Trophoblast cell (in vitro differentiated cells and primary cell): ENCODE results near the gene FAM83C.
"Not testable (repeated sequence)": the region's sequence is repeated elsewhere in the genome, so short reads cannot be mapped to it uniquely, and the experiment has no call there.

Experiments
- DNase-seq, 2 donors: peaks; one replicate each; pipeline ENCODE4 v3.0.0-alpha.2; 2016
- H2AFZ ChIP-seq: 2 replicates; pipeline ENCODE4 v1.6.1; 2013; ENCODE audit warnings: low read length, moderate library complexity, mild to moderate bottlenecking; ENCODE audit not compliant: insufficient read depth, poor library complexity
- H2AK5ac ChIP-seq: 2 replicates; pipeline ENCODE4 v1.6.1; 2013; ENCODE audit warnings: mild to moderate bottlenecking, low read length
- H2BK120ac ChIP-seq: 2 replicates; pipeline ENCODE4 v1.6.1; 2013; ENCODE audit warnings: low read length, mild to moderate bottlenecking, moderate library complexity; ENCODE audit not compliant: insufficient read depth, poor library complexity
- H2BK12ac ChIP-seq: 2 replicates; pipeline ENCODE4 v1.6.1; 2013; ENCODE audit warnings: mild to moderate bottlenecking, low read length, moderate library complexity
- H2BK5ac ChIP-seq: 2 replicates; pipeline ENCODE4 v1.6.1; 2013; ENCODE audit warnings: low read length, low read depth, moderate library complexity, mild to moderate bottlenecking; ENCODE audit not compliant: poor library complexity
- H3K14ac ChIP-seq: 2 replicates; pipeline ENCODE4 v1.6.1; 2013; ENCODE audit warnings: mild to moderate bottlenecking, low read length
- H3K18ac ChIP-seq: 2 replicates; pipeline ENCODE4 v1.6.1; 2013; ENCODE audit warnings: mild to moderate bottlenecking, low read length
- H3K23ac ChIP-seq: 2 replicates; pipeline ENCODE4 v1.6.1; 2013; ENCODE audit warnings: low read length
- H3K27ac ChIP-seq: 2 replicates; pipeline ENCODE4 v1.5.1; 2013; ENCODE audit warnings: low read depth, mild to moderate bottlenecking, inconsistent platforms, low read length, moderate library complexity
- H3K27me3 ChIP-seq: 2 replicates; pipeline ENCODE4 v1.6.1; 2013; ENCODE audit warnings: inconsistent platforms, mild to moderate bottlenecking, low read length, moderate library complexity; ENCODE audit not compliant: insufficient read depth
- H3K36me3 ChIP-seq, 2 experiments: 1 replicate in 1 of 2; 2 replicates in 1 of 2; pipeline ENCODE4 v1.6.1; 2013; ENCODE audit warnings: low read length in 2 of 2, mild to moderate bottlenecking in 2 of 2, moderate library complexity in 1 of 2; ENCODE audit not compliant: insufficient read depth in 2 of 2, control insufficient read depth in 1 of 2
- H3K4ac ChIP-seq: 2 replicates; pipeline ENCODE4 v1.6.1; 2013; ENCODE audit warnings: low read depth, mild to moderate bottlenecking, low read length, moderate library complexity
- H3K4me1 ChIP-seq, 2 experiments: 1 replicate in 1 of 2; 2 replicates in 1 of 2; pipeline ENCODE4 v1.6.1; 2013; ENCODE audit warnings: low read length in 2 of 2, mild to moderate bottlenecking in 2 of 2, moderate library complexity in 1 of 2; ENCODE audit not compliant: insufficient read depth in 2 of 2, control insufficient read depth in 1 of 2
- H3K4me2 ChIP-seq: 2 replicates; pipeline ENCODE4 v1.6.1; 2013; ENCODE audit warnings: inconsistent platforms, mild to moderate bottlenecking, low read length, moderate library complexity
- H3K4me3 ChIP-seq: 2 replicates; pipeline ENCODE4 v1.5.1; 2013; ENCODE audit warnings: mild to moderate bottlenecking, low read depth, low read length, inconsistent platforms
- H3K79me1 ChIP-seq: one replicate; pipeline ENCODE4 v1.6.1; 2013; ENCODE audit warnings: low read length
- H3K79me2 ChIP-seq: 2 replicates; pipeline ENCODE4 v1.6.1; 2013; ENCODE audit warnings: low read length, mild to moderate bottlenecking; ENCODE audit not compliant: control insufficient read depth, insufficient read depth, poor library complexity
- H3K9ac ChIP-seq: 2 replicates; pipeline ENCODE4 v1.6.1; 2013; ENCODE audit warnings: mild to moderate bottlenecking, low read length
- H3K9me3 ChIP-seq: 2 replicates; pipeline ENCODE4 v1.6.1; 2013; ENCODE audit warnings: low read depth, mild to moderate bottlenecking, control low read depth, inconsistent platforms, low read length; ENCODE audit not compliant: insufficient read depth
- H4K12ac ChIP-seq: 2 replicates; pipeline ENCODE4 v1.6.1; 2013; ENCODE audit warnings: low read depth, mild to moderate bottlenecking, low read length, moderate library complexity
- H4K8ac ChIP-seq: 2 replicates; pipeline ENCODE4 v1.6.1; 2013; ENCODE audit warnings: low read depth, mild to moderate bottlenecking, low read length, moderate library complexity
- H4K91ac ChIP-seq: one replicate; pipeline ENCODE4 v1.6.1; 2013; ENCODE audit warnings: low read depth, mild to moderate bottlenecking, low read length, moderate library complexity
- WGBS: extraction: QIAGEN DNeasy Blood & Tissue Kit; methylation state at CpG from one replicate; pipeline ENCODE4 v1.1.7; 2013; ENCODE audit warnings: missing lambda C conversion rate; ENCODE audit not compliant: insufficient read length, insufficient coverage; ENCODE audit errors: extremely low coverage; 5-methylcytosine and 5-hydroxymethylcytosine counted together

Gene FAM83C

DNA sequence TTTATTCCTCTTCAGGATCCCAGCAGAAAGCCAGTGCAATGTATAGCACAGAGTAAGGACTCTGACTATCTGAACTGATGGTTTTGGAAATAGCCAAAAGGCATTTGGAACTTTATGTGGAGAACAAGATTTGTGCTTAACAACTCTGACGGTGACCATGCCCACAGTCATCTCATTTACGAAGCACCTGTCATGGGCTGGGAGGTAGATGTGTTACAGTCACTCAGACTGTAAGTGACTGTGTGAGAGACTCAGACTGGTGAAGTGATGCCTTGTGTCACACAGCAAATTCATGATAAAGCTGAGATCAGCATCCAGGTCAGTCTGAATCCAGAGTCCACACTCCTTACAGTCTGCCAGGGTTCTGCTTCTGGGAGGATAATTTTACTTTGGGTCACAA, 23.9 kb upstream of the FAM83C start:
- no peak overlapping the region for H3K14ac ChIP-seq
- H3K79me2 ChIP-seq: no peaks in the 10 kb centered on the region
- no peak overlapping the region for H4K91ac ChIP-seq
- H3K4ac ChIP-seq: no peak overlapping the region
- H3K79me1 ChIP-seq: no peaks in the 10 kb centered on the region
- H3K9ac ChIP-seq: no peak overlapping the region
- no peak for DNase-seq
- H2BK12ac ChIP-seq: no peak overlapping the region
- H3K4me3 ChIP-seq: no peak overlapping the region
- H3K36me3 ChIP-seq: peaks cover 0 to 3% of the 10 kb centered on the region in 2 experiments
- no peak overlapping the region for H4K8ac ChIP-seq
- H3K27me3 ChIP-seq: no peaks in the 10 kb centered on the region
- no peak overlapping the region for H3K27ac ChIP-seq
- H2AFZ ChIP-seq: no peak overlapping the region
- WGBS: no CpG with 5 or more reads among the region's 2 CpGs
- no peak overlapping the region for H3K18ac ChIP-seq
- no peak overlapping the region for H3K4me2 ChIP-seq
- no peak overlapping the region for H3K23ac ChIP-seq
- H2BK5ac ChIP-seq: no peak overlapping the region
- H2AK5ac ChIP-seq: no peak overlapping the region
- peaks cover 3 to 8% of the 10 kb centered on the region in 2 experiments for H3K4me1 ChIP-seq
- no peak overlapping the region for H2BK120ac ChIP-seq
- H3K9me3 ChIP-seq: no peaks in the 10 kb centered on the region
- no peak overlapping the region for H4K12ac ChIP-seq

DNA sequence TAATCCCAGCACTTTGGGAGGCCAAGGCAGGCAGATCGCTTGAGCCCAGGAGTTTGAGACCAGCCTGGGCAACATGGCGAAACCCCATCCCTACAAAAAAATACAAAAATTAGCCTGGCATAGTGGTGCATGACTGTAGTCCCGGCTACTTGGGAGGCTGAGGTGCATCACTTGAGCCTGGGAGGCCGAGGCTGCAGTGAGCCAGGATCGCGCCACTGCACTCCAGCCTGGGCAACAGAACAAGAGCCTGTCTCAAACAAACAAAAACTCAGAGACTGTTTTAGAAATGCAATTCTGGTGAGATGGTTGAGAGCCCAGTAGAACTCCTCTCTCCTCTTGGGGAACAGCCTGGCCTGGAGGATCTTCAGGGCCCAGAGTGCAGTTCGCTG, 23.4 kb upstream of the FAM83C start:
- not testable (repeated sequence) for H2BK120ac ChIP-seq, H3K23ac ChIP-seq, H3K36me3 ChIP-seq, H3K27me3 ChIP-seq, H3K4me1 ChIP-seq, H2BK5ac ChIP-seq, H3K27ac ChIP-seq, H3K4ac ChIP-seq, H3K79me2 ChIP-seq, H4K8ac ChIP-seq, H3K4me3 ChIP-seq, H2AFZ ChIP-seq, H3K79me1 ChIP-seq, H3K18ac ChIP-seq, H2BK12ac ChIP-seq, H3K14ac ChIP-seq, H2AK5ac ChIP-seq, H3K9me3 ChIP-seq, H3K9ac ChIP-seq, H3K4me2 ChIP-seq, H4K12ac ChIP-seq, H4K91ac ChIP-seq, DNase-seq
- no CpG with 5 or more reads among the region's 7 CpGs for WGBS

DNA sequence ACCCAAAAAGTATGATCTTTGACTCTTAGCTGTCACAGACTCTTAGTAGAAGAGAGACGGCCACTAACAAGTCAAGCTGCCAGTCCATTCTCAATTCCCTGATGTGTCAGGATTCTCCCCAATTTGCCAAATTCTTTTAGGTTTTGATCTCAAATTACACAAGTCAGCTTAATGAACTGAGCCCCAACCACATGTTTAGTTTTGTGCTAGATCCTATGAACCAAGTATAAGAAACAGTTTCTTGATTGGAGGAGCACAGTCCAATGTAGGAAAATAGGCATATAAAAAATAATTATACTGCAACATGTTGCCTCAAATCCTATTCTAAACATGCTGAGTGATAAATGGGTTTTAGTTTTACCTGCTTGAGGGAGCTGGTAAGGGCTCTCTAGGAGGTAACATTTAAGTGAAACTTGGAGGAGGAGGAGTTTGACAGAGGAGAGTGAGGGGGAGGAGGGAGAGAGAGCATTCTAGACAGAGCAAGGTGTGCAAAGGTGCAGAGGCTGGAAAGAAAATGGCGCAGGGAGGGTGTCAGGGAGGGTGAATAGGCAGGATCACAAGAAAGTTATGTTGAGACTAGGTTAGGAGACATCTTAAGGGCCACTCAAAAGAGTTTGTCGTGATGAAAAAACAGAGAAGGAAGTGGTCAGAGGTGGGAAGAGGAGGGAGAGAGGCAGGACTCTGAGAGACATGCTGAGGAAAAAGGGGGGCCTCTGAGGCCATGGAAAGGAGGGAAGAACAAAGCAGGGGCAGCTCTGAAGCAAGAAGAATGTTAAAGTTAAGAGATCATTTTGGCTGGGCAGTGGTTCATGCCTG, 22.8 kb upstream of the FAM83C start:
- peaks cover 0 to under 1% of the 10 kb centered on the region in 2 experiments for H3K4me1 ChIP-seq
- H3K14ac ChIP-seq: no peak overlapping the region
- no peak overlapping the region for H3K27ac ChIP-seq
- H2AK5ac ChIP-seq: no peak overlapping the region
- H4K8ac ChIP-seq: no peak overlapping the region
- no peak overlapping the region for H3K18ac ChIP-seq
- H2BK12ac ChIP-seq: no peak overlapping the region
- H3K23ac ChIP-seq: no peak overlapping the region
- no peak overlapping the region for H3K9ac ChIP-seq
- no peaks in the 10 kb centered on the region for H3K79me2 ChIP-seq
- H4K91ac ChIP-seq: no peak overlapping the region
- no peak overlapping the region for H3K4ac ChIP-seq
- H2BK120ac ChIP-seq: no peak overlapping the region
- H3K79me1 ChIP-seq: no peaks in the 10 kb centered on the region
- DNase-seq: no peak
- H3K27me3 ChIP-seq: no peaks in the 10 kb centered on the region
- no CpG with 5 or more reads among the region's 3 CpGs for WGBS
- peaks cover 0 to 3% of the 10 kb centered on the region in 2 experiments for H3K36me3 ChIP-seq
- H3K4me3 ChIP-seq: no peak overlapping the region
- H2AFZ ChIP-seq: no peak overlapping the region
- H3K9me3 ChIP-seq: no peaks in the 10 kb centered on the region
- H3K4me2 ChIP-seq: no peak overlapping the region
- no peak overlapping the region for H4K12ac ChIP-seq
- no peak overlapping the region for H2BK5ac ChIP-seq

GRCh38 chr20:35312318-35312717, 20.1 kb upstream of the FAM83C start:
- H3K14ac ChIP-seq: no peak overlapping the region
- peaks cover 0 to 3% of the 10 kb centered on the region in 2 experiments for H3K36me3 ChIP-seq
- H3K9me3 ChIP-seq: no peaks in the 10 kb centered on the region
- no peaks in the 10 kb centered on the region for H3K79me1 ChIP-seq
- H2AFZ ChIP-seq: no peak overlapping the region
- H3K23ac ChIP-seq: no peak overlapping the region
- DNase-seq: no peak
- H4K8ac ChIP-seq: no peak overlapping the region
- no peak overlapping the region for H3K4me3 ChIP-seq
- no peak overlapping the region for H3K4me2 ChIP-seq
- no peaks in the 10 kb centered on the region for H3K4me1 ChIP-seq
- no peaks in the 10 kb centered on the region for H3K27me3 ChIP-seq
- no peak overlapping the region for H4K91ac ChIP-seq
- no peak overlapping the region for H3K27ac ChIP-seq
- H4K12ac ChIP-seq: no peak overlapping the region
- no peak overlapping the region for H3K4ac ChIP-seq
- no peak overlapping the region for H3K18ac ChIP-seq
- H2BK120ac ChIP-seq: no peak overlapping the region
- H2AK5ac ChIP-seq: no peak overlapping the region
- no peak overlapping the region for H2BK12ac ChIP-seq
- no peak overlapping the region for H2BK5ac ChIP-seq
- H3K9ac ChIP-seq: no peak overlapping the region
- H3K79me2 ChIP-seq: no peaks in the 10 kb centered on the region
- WGBS: no CpG with 5 or more reads among the region's 1 CpG
